GM18909 (cell line): ENCODE results near the gene ARVCF.
A peak's percentile ranks its signal among the peaks of the same experiment; 100 is the strongest.
"Not testable (repeated sequence)": the region's sequence is repeated elsewhere in the genome, so short reads cannot be mapped to it uniquely, and the experiment has no call there.

Source experiments
- ATAC-seq: cut with Tn5 transposase; IDR thresholded peaks from one replicate; pipeline ENCODE4 v1.9.1; 2021; ENCODE audit warnings: mild to moderate bottlenecking; ENCODE audit not compliant: unreplicated experiment, poor library complexity

Gene ARVCF

GRCh38 chr22:19942157-19943081 lies 74.2 kb downstream of the ARVCF start:
- ATAC-seq = no peak

- ATAC-seq = peak; percentile 80
Observed at GRCh38 chr22:19941365-19942082, 75.1 kb downstream of the ARVCF start, which contains the start of the genes COMT and TXNRD2. Gene COMT (plus strand): TSS chr22:19941772. CDS start chr22:19962527, 20,755 bp downstream. Gene TXNRD2 (minus strand): TSS chr22:19941818. CDS start chr22:19941803, 15 bp downstream.

- peak; percentile 12 for ATAC-seq
Observed at GRCh38 chr22:19940536-19941364, 75.9 kb downstream of the ARVCF start.

GRCh38 chr22:19937616-19938473 lies 78.8 kb downstream of the ARVCF start:
- no peak for ATAC-seq

- ATAC-seq = no peak
Observed at GRCh38 chr22:19936513-19936912, 80.1 kb downstream of the ARVCF start.

GRCh38 chr22:19935123-19935718 lies 81.4 kb downstream of the ARVCF start:
- not testable (repeated sequence) for ATAC-seq

GRCh38 chr22:19933341-19934241 lies 83.0 kb downstream of the ARVCF start:
- ATAC-seq = no peak

GRCh38 chr22:19932367-19933206 lies 84.0 kb downstream of the ARVCF start:
- no peak for ATAC-seq

GRCh38 chr22:19931514-19931913 lies 85.1 kb downstream of the ARVCF start:
- ATAC-seq = no peak

GRCh38 chr22:19930551-19931486 lies 85.8 kb downstream of the ARVCF start:
- ATAC-seq = no peak

GRCh38 chr22:19929586-19930550 lies 86.8 kb downstream of the ARVCF start:
- no peak for ATAC-seq

GRCh38 chr22:19928207-19928606 lies 88.4 kb downstream of the ARVCF start:
- no peak for ATAC-seq

GRCh38 chr22:19927696-19928095 lies 88.9 kb downstream of the ARVCF start:
- no peak for ATAC-seq

GRCh38 chr22:19926028-19926427 lies 90.6 kb downstream of the ARVCF start:
- ATAC-seq = not testable (repeated sequence)

GRCh38 chr22:19923914-19924513 lies 92.6 kb downstream of the ARVCF start:
- no peak for ATAC-seq
